AG04450 (cell line): ENCODE data around the gene TSC1. TPM values are rescaled to one million over a fixed set of nuclear protein-coding genes. Genes with fewer than 3 reads are reported as not detected.

Experiments used
- CTCF ChIA-PET: fragments of 300-600, 350-600 bp; formaldehyde crosslinking; extraction: SDS; loops from one replicate; lab custom pipeline; 2022; ENCODE audit warnings: antibody characterized with exemption, inconsistent platforms; lab: Charles Lee
- POLR2A ChIA-PET: fragments of 350-600 bp; formaldehyde crosslinking; extraction: SDS; loops from one replicate; lab custom pipeline; 2021; ENCODE audit warnings: antibody characterized with exemption, inconsistent platforms; lab: Yijun Ruan, JAX
- DNase-seq: peaks from one replicate; pipeline ENCODE4 v3.0.0-alpha.2; 2011; ENCODE audit warnings: low read depth, low spot score
- H3K27ac ChIP-seq: one replicate; pipeline ENCODE4 v1.5.1; 2012; ENCODE audit warnings: low read depth, low read length, control low read depth
- H3K27me3 ChIP-seq: one replicate; pipeline ENCODE4 v1.6.0; 2012; ENCODE audit warnings: low read length; ENCODE audit not compliant: control insufficient read depth, insufficient read depth
- H3K4me3 ChIP-seq: 2 replicates; pipeline ENCODE4 v1.5.1; 2011; ENCODE audit warnings: mild to moderate bottlenecking, low read depth, low read length, control low read depth
- H3K9me3 ChIP-seq: 2 replicates; pipeline ENCODE4 v1.5.1; 2012; ENCODE audit warnings: low read length; ENCODE audit not compliant: control insufficient read depth, insufficient read depth
- polyA plus RNA-seq: library from polyadenylated mRNA; depleted of rRNA; stranded (reverse); fragments of >200 nt; gene quantifications from 2 replicates; pipeline ENCODE4 v1.2.3, GENCODE V29; 2011
- TF ChIP-seq, protein P1 (sequence below): IDR thresholded peaks from 2 replicates; pipeline ENCODE4 v1.5.1; 2011; ENCODE audit warnings: low read depth, low read length, control low read depth, inconsistent platforms

TSC1 gene
- polyA plus RNA-seq, 1 experiment, result 87.1 TPM

DNA sequence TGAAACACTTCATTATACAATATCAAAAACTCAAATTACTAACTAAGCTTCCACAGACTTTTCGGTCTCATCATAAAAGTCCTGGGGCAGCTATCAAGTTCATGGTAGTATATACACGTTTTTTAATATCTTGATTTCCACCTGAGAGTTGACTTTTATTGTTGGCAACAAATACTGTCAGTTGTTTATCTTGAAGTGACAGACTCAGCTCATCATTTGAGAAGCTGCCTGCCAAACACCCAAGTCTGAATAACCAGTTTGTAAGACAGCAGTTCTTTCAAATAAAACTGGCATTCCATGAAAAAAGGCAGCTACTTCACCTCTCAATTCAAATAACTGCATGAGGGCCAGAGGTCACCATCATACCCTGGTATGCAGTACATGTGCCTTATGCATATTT, 35.1 kb downstream of the TSC1 start:
- DNase-seq, result no peak
- CTCF ChIA-PET, result interaction anchor here (5.3 kb wide), 1 partner anchor 8 kb away, joined by 35 read pairs; no protein-coding TSS in a partner anchor
- TF ChIP-seq, protein P1, sequence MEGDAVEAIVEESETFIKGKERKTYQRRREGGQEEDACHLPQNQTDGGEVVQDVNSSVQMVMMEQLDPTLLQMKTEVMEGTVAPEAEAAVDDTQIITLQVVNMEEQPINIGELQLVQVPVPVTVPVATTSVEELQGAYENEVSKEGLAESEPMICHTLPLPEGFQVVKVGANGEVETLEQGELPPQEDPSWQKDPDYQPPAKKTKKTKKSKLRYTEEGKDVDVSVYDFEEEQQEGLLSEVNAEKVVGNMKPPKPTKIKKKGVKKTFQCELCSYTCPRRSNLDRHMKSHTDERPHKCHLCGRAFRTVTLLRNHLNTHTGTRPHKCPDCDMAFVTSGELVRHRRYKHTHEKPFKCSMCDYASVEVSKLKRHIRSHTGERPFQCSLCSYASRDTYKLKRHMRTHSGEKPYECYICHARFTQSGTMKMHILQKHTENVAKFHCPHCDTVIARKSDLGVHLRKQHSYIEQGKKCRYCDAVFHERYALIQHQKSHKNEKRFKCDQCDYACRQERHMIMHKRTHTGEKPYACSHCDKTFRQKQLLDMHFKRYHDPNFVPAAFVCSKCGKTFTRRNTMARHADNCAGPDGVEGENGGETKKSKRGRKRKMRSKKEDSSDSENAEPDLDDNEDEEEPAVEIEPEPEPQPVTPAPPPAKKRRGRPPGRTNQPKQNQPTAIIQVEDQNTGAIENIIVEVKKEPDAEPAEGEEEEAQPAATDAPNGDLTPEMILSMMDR, result no peak

DNA sequence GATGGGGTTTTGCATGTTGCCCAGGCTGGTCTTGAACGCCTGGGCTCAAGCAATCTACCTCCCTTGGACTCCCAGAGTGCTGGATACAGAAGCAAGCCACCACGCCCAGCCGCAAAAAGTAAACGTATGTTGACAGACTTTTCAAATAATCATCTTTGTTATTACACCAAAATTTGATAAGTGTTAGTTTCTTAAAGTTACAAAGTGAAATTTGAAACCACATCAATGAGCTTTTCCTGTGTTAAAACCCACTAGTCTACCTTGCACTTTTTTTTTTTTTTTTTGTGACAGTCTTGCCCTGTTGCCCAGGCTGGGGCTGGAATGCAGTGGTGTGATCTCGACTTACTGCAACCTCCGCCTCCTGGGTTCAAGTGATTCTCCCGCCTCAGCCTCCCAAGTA, 35.8 kb downstream of the TSC1 start:
- Histone ChIP-seq H3K27ac (no peak overlapping the region), H3K9me3 (no peaks in the 10 kb centered on the region), H3K27me3 (no peaks in the 10 kb centered on the region), H3K4me3 (no peak overlapping the region)
- POLR2A ChIA-PET, result no interaction called here
- no peak for DNase-seq
- TF ChIP-seq, protein P1, result no peak
- CTCF ChIA-PET, result interaction anchor here (0.6 kb wide), 1 partner anchor 113 kb away, joined by 3 read pairs; no protein-coding TSS in a partner anchor

More for the DNA sequence above, 35.1 kb downstream of the TSC1 start:
- Histone ChIP-seq H3K9me3 (no peaks in the 10 kb centered on the region), H3K27ac (no peak overlapping the region), H3K27me3 (no peaks in the 10 kb centered on the region), H3K4me3 (no peak overlapping the region)
- POLR2A ChIA-PET, result no interaction called here

DNA sequence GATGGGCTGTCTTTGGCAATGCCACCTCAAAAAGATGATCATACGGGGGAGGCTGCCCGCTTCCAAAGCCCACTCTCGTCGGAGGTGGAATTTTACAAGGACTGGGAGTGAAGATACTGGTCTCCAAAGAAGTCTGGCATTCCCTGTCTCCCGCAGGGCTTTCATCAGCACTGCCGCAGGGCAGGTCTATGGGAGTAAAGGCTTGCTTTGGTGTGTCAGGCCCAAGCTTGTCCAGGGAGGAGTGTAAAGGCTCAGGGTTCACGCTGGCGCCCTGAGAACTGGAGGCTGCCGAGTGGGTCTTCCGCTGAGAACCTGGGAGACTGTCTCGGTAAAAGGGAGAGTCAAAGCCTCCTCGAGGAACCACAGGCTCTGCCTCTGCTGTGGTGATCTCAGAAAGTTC, 38.7 kb downstream of the TSC1 start:
- TF ChIP-seq, protein P1, result no peak
- no peak for DNase-seq
- ChIA-PET CTCF (interaction anchor here (0.7 kb wide), 1 partner anchor 1314 kb away, joined by 3 read pairs; no protein-coding TSS in a partner anchor), POLR2A (no interaction called here)
- H3K27ac ChIP-seq, result no peak overlapping the region
- no peaks in the 10 kb centered on the region for H3K9me3 ChIP-seq
- no peaks in the 10 kb centered on the region for H3K27me3 ChIP-seq
- no peak overlapping the region for H3K4me3 ChIP-seq

DNA sequence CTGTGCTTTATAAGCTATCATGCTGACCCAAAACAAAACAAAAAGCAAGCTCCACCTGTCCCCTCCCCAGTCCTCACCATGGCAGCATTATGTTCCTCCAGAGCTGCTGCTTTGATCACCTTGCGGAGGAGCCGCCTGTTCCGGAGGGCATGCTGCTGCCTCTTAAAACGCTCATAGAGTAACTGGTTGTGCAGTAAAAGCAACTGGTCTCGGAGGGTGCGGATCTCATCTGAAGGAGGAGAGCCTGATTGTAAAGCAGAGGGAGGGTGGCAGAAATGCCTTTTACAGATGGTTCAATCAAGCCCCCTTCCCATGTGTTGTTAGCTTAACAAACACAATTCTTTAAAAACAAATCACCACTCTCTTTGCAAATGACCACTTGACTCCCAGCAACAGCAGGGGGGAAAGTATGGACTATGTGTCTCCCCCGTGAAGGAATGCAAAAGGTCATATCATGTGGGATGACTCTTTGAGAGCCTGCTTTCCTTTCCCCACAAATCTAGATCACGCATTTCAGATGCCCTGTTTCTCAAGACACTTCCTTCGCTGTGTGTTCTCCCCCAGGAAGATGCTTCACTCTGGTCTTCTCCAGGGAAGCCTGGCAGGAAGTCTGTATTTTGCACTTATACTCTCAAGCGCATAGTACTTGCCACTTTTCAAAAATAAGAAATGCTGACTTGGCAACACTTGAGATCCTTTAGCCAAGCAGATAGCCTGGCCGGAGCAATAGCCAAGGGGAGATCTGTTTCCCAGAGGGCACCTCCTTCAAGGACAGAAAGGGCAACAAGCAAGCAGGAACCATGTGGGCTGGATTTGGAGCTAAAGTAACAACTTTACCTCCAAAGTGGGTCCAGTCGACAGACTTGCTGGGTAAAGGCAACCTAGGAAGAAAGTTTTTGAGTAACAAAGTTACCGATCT, 40.6 kb downstream of the TSC1 start:
- H3K4me3 ChIP-seq, result no peak overlapping the region
- no peak for DNase-seq
- ChIA-PET CTCF (interaction anchor here (1.0 to 3.0 kb wide), 9 partner anchors 10 to 493 kb away, joined by 3 to 39 read pairs (median 4); partner anchors contain the start of gene SPACA9), POLR2A (interaction anchor here (0.7 kb wide), 1 partner anchor 8 kb away, joined by 3 read pairs; no protein-coding TSS in a partner anchor)
- no peaks in the 10 kb centered on the region for H3K27me3 ChIP-seq
- TF ChIP-seq, protein P1, result no peak
- H3K9me3 ChIP-seq, result no peaks in the 10 kb centered on the region
- H3K27ac ChIP-seq, result no peak overlapping the region
